H9 (cell line): ENCODE data around the gene RASSF3. TPM values are rescaled to one million over a fixed set of nuclear protein-coding genes. Genes with fewer than 3 reads are reported as not detected.

Experiments used
- DNase-seq: peaks from one replicate; pipeline ENCODE4 v3.0.0-alpha.2; 2017
- H2AFZ ChIP-seq: one replicate; pipeline ENCODE4 v1.6.1; 2013; ENCODE audit warnings: mild to moderate bottlenecking, low read length, control low read depth, moderate library complexity
- H2AK5ac ChIP-seq: 2 replicates; pipeline ENCODE4 v1.6.1; 2013; ENCODE audit warnings: low read length, control low read depth, mixed read lengths; ENCODE audit not compliant: insufficient read length
- H2BK120ac ChIP-seq: one replicate; pipeline ENCODE4 v1.6.1; 2013; ENCODE audit warnings: low read depth, mild to moderate bottlenecking, low read length, control low read depth, inconsistent platforms; ENCODE audit not compliant: poor library complexity, severe bottlenecking
- H2BK12ac ChIP-seq: 2 replicates; pipeline ENCODE4 v1.6.1; 2013; ENCODE audit warnings: low read length, control low read depth, mixed read lengths, low read depth; ENCODE audit not compliant: insufficient read length
- H2BK15ac ChIP-seq: 2 replicates; pipeline ENCODE4 v1.6.1; 2013; ENCODE audit warnings: low read depth, low read length, control low read depth
- H2BK20ac ChIP-seq: one replicate; pipeline ENCODE4 v1.6.1; 2013; ENCODE audit warnings: low read depth, mild to moderate bottlenecking, low read length, control low read depth, inconsistent platforms; ENCODE audit not compliant: poor library complexity, severe bottlenecking
- H2BK5ac ChIP-seq: 2 replicates; pipeline ENCODE4 v1.6.1; 2013; ENCODE audit warnings: low read length, control low read depth, mixed read lengths; ENCODE audit not compliant: insufficient read length
- H3K14ac ChIP-seq: 2 replicates; pipeline ENCODE4 v1.6.1; 2013; ENCODE audit warnings: low read length, control low read depth; ENCODE audit not compliant: insufficient read depth
- H3K18ac ChIP-seq: 2 replicates; pipeline ENCODE4 v1.6.1; 2013; ENCODE audit warnings: low read depth, mild to moderate bottlenecking, mixed read lengths, low read length, control low read depth; ENCODE audit not compliant: insufficient read length
- H3K23ac ChIP-seq: 2 replicates; pipeline ENCODE4 v1.6.1; 2013; ENCODE audit warnings: low read length, control low read depth, mixed read lengths, low read depth; ENCODE audit not compliant: insufficient read length
- H3K23me2 ChIP-seq: 2 replicates; pipeline ENCODE4 v1.6.1; 2013; ENCODE audit warnings: low read depth, mild to moderate bottlenecking, mixed read lengths, low read length, control low read depth; ENCODE audit not compliant: insufficient read length, poor library complexity, severe bottlenecking
- H3K27ac ChIP-seq: 2 replicates; pipeline ENCODE4 v1.5.1; 2013; ENCODE audit warnings: low read length, control low read depth, mixed read lengths, low read depth; ENCODE audit not compliant: insufficient read length
- H3K27me3 ChIP-seq: 2 replicates; pipeline ENCODE4 v1.6.1; 2013; ENCODE audit warnings: low read length, control low read depth, inconsistent platforms; ENCODE audit not compliant: insufficient read depth
- H3K4ac ChIP-seq: 2 replicates; pipeline ENCODE4 v1.6.1; 2013; ENCODE audit warnings: low read depth, mild to moderate bottlenecking, control low read depth, inconsistent platforms, low read length, moderate library complexity
- H3K4me1 ChIP-seq: 2 replicates; pipeline ENCODE4 v1.6.1; 2013; ENCODE audit warnings: low read length, control low read depth, inconsistent platforms; ENCODE audit not compliant: insufficient read depth
- H3K4me2 ChIP-seq: 2 replicates; pipeline ENCODE4 v1.6.1; 2013; ENCODE audit warnings: low read length, control low read depth, mixed read lengths; ENCODE audit not compliant: insufficient read length, insufficient read depth
- H3K56ac ChIP-seq: 2 replicates; pipeline ENCODE4 v1.6.1; 2013; ENCODE audit warnings: low read depth, mild to moderate bottlenecking, mixed read lengths, low read length, control low read depth; ENCODE audit not compliant: insufficient read length
- H3K79me1 ChIP-seq: 2 replicates; pipeline ENCODE4 v1.6.1; 2013; ENCODE audit warnings: low read depth, mild to moderate bottlenecking, moderate library complexity, low read length, control low read depth, inconsistent platforms; ENCODE audit not compliant: insufficient read depth, poor library complexity, severe bottlenecking
- H3K79me2 ChIP-seq: 2 replicates; pipeline ENCODE4 v1.6.1; 2013; ENCODE audit warnings: low read length, control low read depth, inconsistent platforms; ENCODE audit not compliant: insufficient read depth
- H3K9ac ChIP-seq: 2 replicates; pipeline ENCODE4 v1.6.1; 2013; ENCODE audit warnings: low read length, control low read depth, mixed read lengths; ENCODE audit not compliant: insufficient read length; ENCODE audit errors: extremely low read depth
- H3K9me3 ChIP-seq: one replicate; pipeline ENCODE4 v1.6.1; 2013; ENCODE audit warnings: low read depth, low read length, inconsistent platforms; ENCODE audit not compliant: control insufficient read depth
- H3T11ph ChIP-seq: one replicate; pipeline ENCODE4 v1.6.1; 2013; ENCODE audit warnings: mild to moderate bottlenecking, low read length, control low read depth, inconsistent platforms
- H4K20me1 ChIP-seq: one replicate; pipeline ENCODE4 v1.6.1; 2013; ENCODE audit not compliant: control insufficient read depth, insufficient read length, insufficient read depth
- H4K5ac ChIP-seq: 2 replicates; pipeline ENCODE4 v1.6.1; 2013; ENCODE audit warnings: low read depth, mild to moderate bottlenecking, mixed read lengths, low read length, control low read depth; ENCODE audit not compliant: insufficient read length
- H4K8ac ChIP-seq: replicated peaks from 2 replicates; pipeline ENCODE4 v1.6.1; 2013; ENCODE audit warnings: low read length, control low read depth, mixed read lengths, low read depth; ENCODE audit not compliant: insufficient read length
- H4K91ac ChIP-seq: 2 replicates; pipeline ENCODE4 v1.6.1; 2013; ENCODE audit warnings: low read depth, mild to moderate bottlenecking, moderate library complexity, mixed read lengths, low read length, control low read depth; ENCODE audit not compliant: insufficient read length
- H3K27ac Mint-ChIP-seq, 3 experiments: 2 replicates in 2 of 3; 3 replicates in 1 of 3; pipeline ENCODE4 v1.8.0; 2020 to 2021; ENCODE audit warnings: mixed read lengths in 3 of 3, mild to moderate bottlenecking in 1 of 3, moderate library complexity in 1 of 3
- H3K27me3 Mint-ChIP-seq: 2 replicates; pipeline ENCODE4 v1.8.0; 2021; ENCODE audit warnings: low read depth, mild to moderate bottlenecking, moderate library complexity, mixed read lengths
- H3K36me3 Mint-ChIP-seq, 3 experiments: 2 replicates in 2 of 3; 3 replicates in 1 of 3; pipeline ENCODE4 v1.8.0; 2020 to 2021; ENCODE audit warnings: low read depth in 3 of 3, mixed read lengths in 3 of 3; ENCODE audit not compliant: insufficient read depth in 1 of 3
- H3K4me1 Mint-ChIP-seq, 2 experiments: 2 replicates each; pipeline ENCODE4 v1.8.0; 2020; ENCODE audit warnings: mixed read lengths in 2 of 2
- H3K4me3 Mint-ChIP-seq, 2 experiments: 2 replicates in 1 of 2; 3 replicates in 1 of 2; pipeline ENCODE4 v1.8.0; 2020 to 2021; ENCODE audit warnings: mild to moderate bottlenecking in 2 of 2, mixed read lengths in 2 of 2, moderate library complexity in 1 of 2
- H3K9me3 Mint-ChIP-seq, 2 experiments: 2 replicates in 1 of 2; 3 replicates in 1 of 2; pipeline ENCODE4 v1.8.0; 2020; ENCODE audit warnings: mild to moderate bottlenecking in 2 of 2, mixed read lengths in 2 of 2, moderate library complexity in 1 of 2
- WGBS: extraction: QIAGEN DNeasy Blood & Tissue Kit; methylation state at CpG from one replicate; pipeline ENCODE4 v1.1.7; 2013; ENCODE audit warnings: missing lambda C conversion rate, low lambda C conversion rate, mixed read lengths; ENCODE audit not compliant: insufficient read length; ENCODE audit errors: extremely low coverage; 5-methylcytosine and 5-hydroxymethylcytosine counted together
- total RNA-seq: library from RNA; stranded (reverse); gene quantifications from 2 replicates; pipeline ENCODE4 v1.2.1, GENCODE V29; 2021
- TF ChIP-seq, protein P1 (sequence below): fragments of 200-600 bp; sonication (generic); conservative IDR thresholded peaks from 3 replicates; pipeline ENCODE4 v1.8.0; 2021; ENCODE audit warnings: antibody characterized with exemption, mild to moderate bottlenecking

Gene RASSF3
- total RNA-seq, 1 experiment from 2014 or later, result 45.1 TPM

GRCh38 chr12:64716839-64717455 is 106.7 kb downstream of the RASSF3 start:
- H2AK5ac ChIP-seq, result no peak overlapping the region
- H3K18ac ChIP-seq, result no peak overlapping the region
- H2AFZ ChIP-seq, result no peak overlapping the region
- H2BK12ac ChIP-seq, result no peak overlapping the region
- no CpG with 5 or more reads among the region's 6 CpGs for WGBS
- no peaks in the 10 kb centered on the region for H3K23me2 ChIP-seq
- no peak overlapping the region for H4K91ac ChIP-seq
- no peaks in the 10 kb centered on the region for H3K4me1 ChIP-seq
- no peak overlapping the region for H3K4me3 Mint-ChIP-seq
- H3K14ac ChIP-seq, result no peak overlapping the region
- DNase-seq, result no peak
- H3K9ac ChIP-seq, result no peak overlapping the region
- H3K56ac ChIP-seq, result no peak overlapping the region
- TF ChIP-seq, protein P1, sequence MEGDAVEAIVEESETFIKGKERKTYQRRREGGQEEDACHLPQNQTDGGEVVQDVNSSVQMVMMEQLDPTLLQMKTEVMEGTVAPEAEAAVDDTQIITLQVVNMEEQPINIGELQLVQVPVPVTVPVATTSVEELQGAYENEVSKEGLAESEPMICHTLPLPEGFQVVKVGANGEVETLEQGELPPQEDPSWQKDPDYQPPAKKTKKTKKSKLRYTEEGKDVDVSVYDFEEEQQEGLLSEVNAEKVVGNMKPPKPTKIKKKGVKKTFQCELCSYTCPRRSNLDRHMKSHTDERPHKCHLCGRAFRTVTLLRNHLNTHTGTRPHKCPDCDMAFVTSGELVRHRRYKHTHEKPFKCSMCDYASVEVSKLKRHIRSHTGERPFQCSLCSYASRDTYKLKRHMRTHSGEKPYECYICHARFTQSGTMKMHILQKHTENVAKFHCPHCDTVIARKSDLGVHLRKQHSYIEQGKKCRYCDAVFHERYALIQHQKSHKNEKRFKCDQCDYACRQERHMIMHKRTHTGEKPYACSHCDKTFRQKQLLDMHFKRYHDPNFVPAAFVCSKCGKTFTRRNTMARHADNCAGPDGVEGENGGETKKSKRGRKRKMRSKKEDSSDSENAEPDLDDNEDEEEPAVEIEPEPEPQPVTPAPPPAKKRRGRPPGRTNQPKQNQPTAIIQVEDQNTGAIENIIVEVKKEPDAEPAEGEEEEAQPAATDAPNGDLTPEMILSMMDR, result no peak
- no peaks in the 10 kb centered on the region for H3K9me3 ChIP-seq
- no peaks in the 10 kb centered on the region for H3K27me3 Mint-ChIP-seq
- H2BK20ac ChIP-seq, result no peak overlapping the region
- no peak overlapping the region for H2BK120ac ChIP-seq
- no peak overlapping the region for H4K8ac ChIP-seq
- no peaks in the 10 kb centered on the region for H3K27me3 ChIP-seq
- no peak overlapping the region for H4K5ac ChIP-seq
- H3K9me3 Mint-ChIP-seq, result no peaks in the 10 kb centered on the region
- no peaks in the 10 kb centered on the region for H3K79me2 ChIP-seq
- H3K79me1 ChIP-seq, result no peaks in the 10 kb centered on the region
- no peak overlapping the region for H3K27ac Mint-ChIP-seq
- H3K4me2 ChIP-seq, result no peak overlapping the region
- no peak overlapping the region for H2BK5ac ChIP-seq
- no peak overlapping the region for H2BK15ac ChIP-seq
- no peak overlapping the region for H3K27ac ChIP-seq
- no peak overlapping the region for H3K4ac ChIP-seq
- H3K4me1 Mint-ChIP-seq, result no peaks in the 10 kb centered on the region
- no peak overlapping the region for H3K23ac ChIP-seq
- no peaks in the 10 kb centered on the region for H4K20me1 ChIP-seq
- H3K36me3 Mint-ChIP-seq, result peaks cover 10 to 50% (median 24%) of the 10 kb centered on the region in 3 experiments; a peak in 6 of 7 replicates
- H3T11ph ChIP-seq, result no peak overlapping the region
